HG03565 (cell line): Measurements from ENCODE around the gene RNF123.

ENCODE experiments used
- ATAC-seq: cut with Tn5 transposase; IDR thresholded peaks from one replicate; pipeline ENCODE4 v1.9.1; 2021; ENCODE audit warnings: mild to moderate bottlenecking, moderate library complexity; ENCODE audit not compliant: unreplicated experiment

The RNF123 gene

GRCh38 chr3:49657208-49657915 lies 32.0 kb upstream of the RNF123 start:
- no peak for ATAC-seq

- ATAC-seq, result no peak
Measured at GRCh38 chr3:49658711-49659110, 30.6 kb upstream of the RNF123 start.

- no peak for ATAC-seq
Measured at GRCh38 chr3:49659756-49660155, 29.6 kb upstream of the RNF123 start.

- ATAC-seq, result no peak
Measured at GRCh38 chr3:49661281-49661680, 28.1 kb upstream of the RNF123 start.

GRCh38 chr3:49662021-49662420 lies 27.3 kb upstream of the RNF123 start:
- no peak for ATAC-seq

GRCh38 chr3:49662720-49663413 lies 26.5 kb upstream of the RNF123 start:
- ATAC-seq, result no peak

GRCh38 chr3:49663831-49664230 lies 25.5 kb upstream of the RNF123 start:
- no peak for ATAC-seq

GRCh38 chr3:49664300-49664699 lies 25.1 kb upstream of the RNF123 start:
- ATAC-seq, result no peak

GRCh38 chr3:49665822-49666519 lies 23.4 kb upstream of the RNF123 start:
- ATAC-seq, result no peak

- no peak for ATAC-seq
Measured at GRCh38 chr3:49666592-49666991, 22.8 kb upstream of the RNF123 start.

GRCh38 chr3:49667701-49668413 lies 21.5 kb upstream of the RNF123 start:
- no peak for ATAC-seq

- no peak for ATAC-seq
Measured at GRCh38 chr3:49668414-49668797, 21.0 kb upstream of the RNF123 start.

- ATAC-seq, result no peak
Measured at GRCh38 chr3:49668861-49669260, 20.5 kb upstream of the RNF123 start.

GRCh38 chr3:49669352-49669751 lies 20.0 kb upstream of the RNF123 start:
- ATAC-seq, result no peak

- ATAC-seq, result no peak
Measured at GRCh38 chr3:49670940-49671290, 18.4 kb upstream of the RNF123 start.

- ATAC-seq, result no peak
Measured at GRCh38 chr3:49671291-49672288, 17.8 kb upstream of the RNF123 start.

GRCh38 chr3:49673121-49673714 lies 16.1 kb upstream of the RNF123 start:
- no peak for ATAC-seq

- ATAC-seq, result peak; percentile 58
Measured at GRCh38 chr3:49673715-49674496, 15.5 kb upstream of the RNF123 start, which contains the start of gene APEH. Gene APEH, plus strand, starts transcription at chr3:49674351. Its CDS starts 51 bp downstream, at chr3:49674402.

GRCh38 chr3:49674497-49674983 lies 14.8 kb upstream of the RNF123 start:
- peak; percentile 22 for ATAC-seq
